HG03280 (cell line): ENCODE results near the gene SMIM38.

Experiments used
- ATAC-seq: cut with Tn5 transposase; IDR thresholded peaks from one replicate; pipeline ENCODE4 v1.9.1; 2021; ENCODE audit warnings: mild to moderate bottlenecking, moderate library complexity; ENCODE audit not compliant: unreplicated experiment

SMIM38 gene

DNA sequence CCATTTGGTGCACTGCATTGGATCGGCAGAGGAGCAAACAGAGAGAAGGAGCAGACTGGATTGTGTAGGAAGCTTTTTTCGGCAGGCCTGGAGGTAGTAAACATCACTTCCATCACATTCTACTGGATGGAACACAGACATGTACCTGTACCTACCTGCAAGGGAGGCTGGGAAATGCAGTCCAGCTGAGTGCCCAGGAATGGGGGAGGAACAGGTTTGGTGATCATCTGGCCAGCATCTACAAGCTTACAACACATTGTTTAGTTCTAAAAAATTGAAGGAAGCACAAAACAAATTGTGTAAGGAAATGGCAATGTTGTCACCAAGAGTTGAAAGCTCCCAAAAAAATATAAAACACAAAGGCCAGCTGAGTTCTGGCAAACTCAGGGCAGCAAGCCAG, 19.1 kb downstream of the SMIM38 start:
- ATAC-seq = no peak

- no peak for ATAC-seq
Observed at GRCh38 chr11:69178819-69179482, 23.2 kb downstream of the SMIM38 start.

DNA sequence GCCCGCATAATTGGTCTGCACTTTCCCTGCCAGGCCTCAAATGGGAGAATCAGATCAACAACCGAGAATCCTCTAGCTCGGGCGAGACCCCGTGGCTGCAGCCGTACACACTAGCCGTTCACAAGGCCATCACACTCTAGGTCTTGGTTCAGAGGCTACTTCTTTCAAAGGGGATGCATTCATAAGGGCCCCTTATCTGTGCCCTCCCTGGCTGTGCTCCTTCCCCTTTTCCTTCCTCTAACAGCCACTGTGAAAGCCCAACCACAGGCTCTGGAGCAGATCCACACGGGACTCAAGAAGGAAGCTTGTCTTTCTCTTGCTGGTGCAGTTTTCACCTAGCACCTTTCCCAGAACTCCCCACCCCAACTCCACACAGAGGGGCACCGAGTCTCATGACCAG, 24.5 kb downstream of the SMIM38 start:
- ATAC-seq = no peak

GRCh38 chr11:69180726-69181125, 25.0 kb downstream of the SMIM38 start:
- ATAC-seq = no peak

- no peak for ATAC-seq
Observed at GRCh38 chr11:69183613-69184012, 27.9 kb downstream of the SMIM38 start.

GRCh38 chr11:69186316-69187260, 30.9 kb downstream of the SMIM38 start:
- no peak for ATAC-seq

DNA sequence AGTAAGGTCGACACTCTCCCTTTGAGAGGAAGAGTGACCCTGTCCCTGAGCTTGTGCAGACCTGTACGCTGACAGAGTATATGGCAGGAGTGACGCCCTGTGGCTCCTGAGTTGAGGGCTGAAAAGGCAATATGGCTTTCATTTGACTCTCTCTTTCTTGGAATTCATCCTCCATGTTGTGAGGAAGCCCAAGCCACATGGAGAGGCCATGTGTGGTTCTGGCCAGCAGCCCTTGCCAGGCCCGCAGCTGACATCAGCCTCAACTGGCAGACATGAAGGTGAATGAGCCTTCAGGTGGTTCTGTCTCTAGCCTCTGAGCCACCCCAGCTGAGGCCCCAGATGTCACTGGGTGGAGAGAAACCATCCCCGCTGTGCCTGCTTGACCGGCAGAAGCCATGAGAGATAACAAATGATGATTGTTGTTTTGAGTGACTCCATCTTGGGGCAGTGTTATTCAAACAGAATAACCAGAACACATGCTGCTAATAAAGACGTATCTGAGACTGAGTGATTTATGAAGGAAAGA, 31.9 kb downstream of the SMIM38 start:
- no peak for ATAC-seq

GRCh38 chr11:69189059-69189458, 33.3 kb downstream of the SMIM38 start:
- no peak for ATAC-seq

GRCh38 chr11:69190796-69191536, 35.2 kb downstream of the SMIM38 start:
- ATAC-seq = no peak

DNA sequence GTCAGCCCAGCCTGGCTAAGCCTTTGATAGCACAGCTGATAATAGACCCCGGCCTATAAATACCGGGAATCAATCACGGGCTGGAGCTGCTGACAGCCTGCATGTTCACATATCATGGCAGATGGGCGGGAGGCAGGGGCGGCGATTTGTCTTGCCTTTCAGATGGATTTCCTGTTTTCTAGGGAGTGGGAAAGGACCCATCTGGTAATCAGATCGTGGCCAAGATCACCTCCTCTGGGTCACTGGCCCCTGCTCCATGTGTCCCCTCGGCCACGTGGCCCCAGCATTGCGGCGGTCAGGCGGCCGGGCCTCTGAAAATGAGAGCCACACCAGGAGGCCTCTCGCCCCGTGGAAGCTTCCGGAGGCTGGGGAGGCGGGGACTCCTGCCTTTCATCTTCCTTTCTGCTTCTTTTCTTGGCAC, 36.6 kb downstream of the SMIM38 start:
- no peak for ATAC-seq

- ATAC-seq = no peak
Observed at GRCh38 chr11:69193151-69193550, 37.4 kb downstream of the SMIM38 start.

GRCh38 chr11:69193629-69194028, 37.9 kb downstream of the SMIM38 start:
- ATAC-seq = no peak

- no peak for ATAC-seq
Observed at GRCh38 chr11:69194396-69194795, 38.7 kb downstream of the SMIM38 start.

DNA sequence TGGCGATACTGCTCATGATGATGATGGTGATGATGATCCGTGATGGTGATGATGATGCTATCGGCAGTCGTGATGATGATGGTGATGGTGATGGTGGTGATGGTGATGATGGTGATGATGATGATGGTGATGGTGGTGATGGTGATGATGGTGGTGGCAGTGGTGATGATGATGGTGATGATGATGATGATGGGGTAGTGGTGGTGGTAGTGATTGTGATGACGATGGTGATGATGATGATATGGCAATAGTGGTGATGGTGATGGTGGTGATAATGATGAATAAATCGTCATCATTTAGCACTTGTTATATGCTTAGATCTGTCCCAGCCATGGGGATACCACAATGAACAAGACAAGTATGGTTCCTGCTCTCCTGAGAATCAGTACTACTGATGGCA, 39.2 kb downstream of the SMIM38 start:
- ATAC-seq = no peak

GRCh38 chr11:69195824-69196782, 40.4 kb downstream of the SMIM38 start:
- ATAC-seq = no peak

GRCh38 chr11:69196783-69197169, 41.0 kb downstream of the SMIM38 start:
- no peak for ATAC-seq

DNA sequence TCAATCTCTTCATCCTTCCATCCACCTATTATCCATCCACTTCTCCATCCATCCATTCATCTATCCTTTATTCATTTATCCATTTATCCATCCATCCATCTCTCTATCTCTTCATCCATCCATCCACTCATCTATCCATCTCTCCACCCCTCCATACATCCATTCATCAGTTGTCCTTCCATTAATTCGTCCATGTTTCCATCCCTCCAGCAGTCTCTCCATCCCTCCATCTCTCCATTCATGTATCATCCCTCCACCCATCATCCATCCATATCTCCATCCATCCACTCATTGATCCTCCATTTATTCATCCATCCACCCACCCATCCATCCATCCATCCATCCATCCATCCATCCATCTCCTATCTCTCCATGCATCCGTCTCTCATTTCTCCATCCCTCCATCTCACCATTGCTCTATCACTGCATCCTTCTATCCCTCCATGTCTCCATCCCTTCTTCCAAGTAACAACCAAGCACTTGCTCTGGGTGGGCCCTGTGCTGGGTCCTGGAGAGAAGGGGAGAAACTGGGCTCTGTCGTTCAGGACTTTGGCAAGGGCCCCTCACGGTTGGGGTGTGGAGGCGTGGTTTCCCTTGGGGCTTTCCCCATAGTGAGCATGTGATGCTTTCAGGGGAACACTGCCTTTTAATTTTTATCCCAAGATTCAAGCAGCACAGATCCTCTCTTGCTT, 43.3 kb downstream of the SMIM38 start:
- no peak for ATAC-seq

DNA sequence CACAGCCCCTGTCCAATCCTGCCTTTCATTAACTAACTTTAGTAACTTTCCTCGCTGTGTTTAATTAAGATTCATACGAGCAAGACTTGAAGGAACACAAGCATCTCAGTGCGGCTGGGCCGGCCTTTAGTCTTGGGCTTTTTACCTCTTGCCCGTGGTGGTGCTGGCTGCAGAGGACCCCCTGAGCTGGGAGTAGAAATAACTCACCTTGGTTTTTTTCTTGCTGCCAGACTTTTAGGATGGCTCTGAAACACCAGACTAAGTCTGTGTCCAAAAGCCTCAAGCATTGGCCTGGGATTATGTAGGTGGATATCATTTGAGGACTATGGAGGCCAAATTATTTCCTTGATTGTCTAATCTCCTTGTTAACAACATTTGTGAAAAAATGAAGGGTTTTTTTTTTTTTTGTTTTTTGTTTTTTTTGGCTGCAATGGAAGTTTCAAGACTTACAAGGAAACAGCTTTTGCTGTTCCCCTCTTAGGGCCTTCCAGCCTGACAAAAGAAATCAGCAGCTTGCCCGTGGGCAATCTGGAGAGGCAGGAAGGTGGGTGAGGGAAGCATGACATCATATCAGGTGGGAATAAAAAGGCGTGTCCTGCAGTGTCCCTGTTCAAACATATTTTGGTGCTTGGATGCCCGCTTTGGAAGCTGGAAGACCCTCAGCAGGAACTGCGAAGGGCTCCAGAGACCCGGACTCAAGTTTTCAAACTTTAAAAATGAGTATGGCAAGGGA, 44.0 kb downstream of the SMIM38 start:
- no peak for ATAC-seq
